GM12874 (cell line): ENCODE results near the gene PROS1.
A peak's percentile ranks its signal among the peaks of the same experiment; 100 is the strongest.

Source experiments
- TF ChIP-seq, protein P1 (sequence below): IDR thresholded peaks from 2 replicates; pipeline ENCODE4 v1.5.1; 2011; ENCODE audit warnings: low read depth, mild to moderate bottlenecking, control low read depth, low read length, moderate library complexity; ENCODE audit not compliant: insufficient read depth

The PROS1 gene

DNA sequence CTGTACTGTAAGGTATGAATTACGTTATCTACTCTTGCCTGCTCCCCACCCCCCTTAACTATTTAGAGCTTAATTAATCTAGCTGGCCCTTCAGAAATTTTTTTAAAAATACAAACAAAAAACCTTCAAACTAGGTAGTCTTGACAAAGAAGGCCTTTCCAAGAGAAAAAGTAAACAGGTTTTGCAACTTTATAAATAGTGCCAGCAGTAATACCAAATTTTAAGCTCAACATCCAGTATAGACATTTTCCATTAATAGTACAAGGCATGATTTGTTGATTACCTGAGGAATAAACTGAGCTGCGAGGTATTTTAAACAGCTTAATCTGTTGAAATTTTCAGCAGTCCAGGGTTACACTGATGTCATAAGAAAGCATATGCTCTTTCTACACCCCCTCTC is 34.6 kb upstream of the PROS1 start:
- TF ChIP-seq, protein P1, sequence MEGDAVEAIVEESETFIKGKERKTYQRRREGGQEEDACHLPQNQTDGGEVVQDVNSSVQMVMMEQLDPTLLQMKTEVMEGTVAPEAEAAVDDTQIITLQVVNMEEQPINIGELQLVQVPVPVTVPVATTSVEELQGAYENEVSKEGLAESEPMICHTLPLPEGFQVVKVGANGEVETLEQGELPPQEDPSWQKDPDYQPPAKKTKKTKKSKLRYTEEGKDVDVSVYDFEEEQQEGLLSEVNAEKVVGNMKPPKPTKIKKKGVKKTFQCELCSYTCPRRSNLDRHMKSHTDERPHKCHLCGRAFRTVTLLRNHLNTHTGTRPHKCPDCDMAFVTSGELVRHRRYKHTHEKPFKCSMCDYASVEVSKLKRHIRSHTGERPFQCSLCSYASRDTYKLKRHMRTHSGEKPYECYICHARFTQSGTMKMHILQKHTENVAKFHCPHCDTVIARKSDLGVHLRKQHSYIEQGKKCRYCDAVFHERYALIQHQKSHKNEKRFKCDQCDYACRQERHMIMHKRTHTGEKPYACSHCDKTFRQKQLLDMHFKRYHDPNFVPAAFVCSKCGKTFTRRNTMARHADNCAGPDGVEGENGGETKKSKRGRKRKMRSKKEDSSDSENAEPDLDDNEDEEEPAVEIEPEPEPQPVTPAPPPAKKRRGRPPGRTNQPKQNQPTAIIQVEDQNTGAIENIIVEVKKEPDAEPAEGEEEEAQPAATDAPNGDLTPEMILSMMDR: no peak

DNA sequence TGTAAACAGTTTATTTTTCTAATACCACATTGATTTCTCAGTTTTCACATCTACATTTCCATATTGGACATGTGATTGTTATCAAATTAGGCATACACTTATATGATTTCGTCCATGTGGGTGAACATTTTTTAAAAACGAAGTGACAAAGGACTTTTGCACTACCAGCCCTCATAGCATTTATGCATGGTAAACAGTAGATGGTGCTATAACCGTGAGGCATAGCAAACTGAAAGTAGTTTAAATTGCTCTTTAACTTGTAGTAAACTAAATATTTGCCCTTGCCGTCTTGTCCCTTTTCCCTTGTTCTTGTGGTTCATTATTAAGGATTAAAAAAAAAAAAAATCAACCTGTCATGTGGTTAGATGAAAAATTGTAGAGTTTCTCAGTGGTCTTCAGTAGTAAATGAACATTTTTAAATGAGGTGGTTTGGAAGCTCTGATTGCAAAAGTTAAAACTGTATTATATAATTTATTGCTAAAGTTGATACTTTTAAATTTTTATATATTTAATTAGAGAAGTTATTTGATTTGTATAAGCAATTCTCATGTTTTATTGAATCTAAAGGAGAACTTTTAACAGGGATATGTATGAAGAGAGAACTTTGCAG is 30.7 kb upstream of the PROS1 start:
- TF ChIP-seq, protein P1: peak; percentile 59

DNA sequence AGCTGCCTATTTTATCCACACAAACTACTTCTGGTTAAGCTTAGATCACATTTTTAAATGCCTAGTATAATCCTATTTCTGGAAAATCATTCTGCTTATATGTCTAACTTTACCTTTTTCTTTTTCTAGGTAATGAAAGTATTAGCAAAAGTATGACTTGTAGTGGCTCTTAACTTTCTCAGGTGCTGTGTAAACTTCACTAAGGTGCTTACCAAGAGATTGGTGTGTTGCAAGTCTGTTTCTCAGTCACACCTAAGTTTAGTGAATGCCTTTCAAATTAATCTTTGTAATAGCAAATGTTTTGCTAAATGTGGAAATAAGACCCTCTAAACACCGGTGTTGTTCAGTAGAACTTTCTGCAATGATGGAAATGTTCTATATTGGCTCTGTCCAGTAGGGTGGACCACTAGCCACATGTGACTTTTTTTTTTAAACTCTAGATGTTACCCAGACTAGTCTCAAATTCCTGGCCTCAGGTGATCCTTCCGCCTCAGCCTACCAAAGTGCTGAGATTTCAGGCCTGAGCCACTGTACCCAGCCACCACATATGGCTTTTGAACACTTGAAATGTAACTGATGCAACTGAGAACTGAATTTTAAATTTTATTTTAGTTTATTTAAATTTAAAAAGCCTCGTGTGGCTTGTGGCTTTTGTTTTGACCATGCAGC is 28.3 kb upstream of the PROS1 start:
- TF ChIP-seq, protein P1: no peak

DNA sequence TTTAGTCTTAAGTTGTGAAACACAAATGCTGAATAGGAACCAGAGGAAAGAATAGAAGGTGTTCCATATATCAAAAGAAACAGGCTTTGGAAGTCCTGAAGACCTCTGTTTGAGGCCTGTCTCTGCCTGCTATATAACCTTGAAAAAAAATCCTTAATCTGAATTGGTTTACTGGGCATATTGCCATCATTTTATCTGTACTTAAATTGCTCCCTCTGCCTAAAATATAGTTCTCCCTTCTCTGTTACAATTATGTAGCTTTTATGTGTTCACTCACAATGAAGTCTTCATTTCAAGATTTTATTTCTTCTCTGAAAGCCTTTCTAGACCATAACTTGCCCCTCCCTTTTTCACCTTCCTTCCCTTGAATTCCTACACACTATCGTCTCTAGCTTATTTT is 27.5 kb upstream of the PROS1 start:
- TF ChIP-seq, protein P1: no peak

DNA sequence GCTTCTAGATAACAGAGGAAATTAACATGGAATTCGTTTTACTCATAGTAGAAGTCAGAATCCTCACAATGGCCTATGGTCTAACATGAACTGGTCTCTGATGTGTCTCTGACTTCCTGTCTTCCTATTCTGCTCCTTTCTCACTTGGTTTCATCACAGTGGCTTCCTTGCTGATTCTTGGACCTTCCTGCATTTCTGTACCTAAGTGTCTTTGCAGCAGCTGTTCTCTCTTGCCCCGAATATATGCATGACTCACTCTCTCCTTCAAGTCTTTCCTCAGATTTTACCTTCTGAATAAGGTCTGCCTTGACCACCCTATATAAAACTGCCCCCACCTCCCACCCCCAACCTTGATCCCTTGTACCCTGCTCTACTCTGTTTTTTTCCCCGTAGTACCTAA is 20.4 kb upstream of the PROS1 start:
- TF ChIP-seq, protein P1: no peak

DNA sequence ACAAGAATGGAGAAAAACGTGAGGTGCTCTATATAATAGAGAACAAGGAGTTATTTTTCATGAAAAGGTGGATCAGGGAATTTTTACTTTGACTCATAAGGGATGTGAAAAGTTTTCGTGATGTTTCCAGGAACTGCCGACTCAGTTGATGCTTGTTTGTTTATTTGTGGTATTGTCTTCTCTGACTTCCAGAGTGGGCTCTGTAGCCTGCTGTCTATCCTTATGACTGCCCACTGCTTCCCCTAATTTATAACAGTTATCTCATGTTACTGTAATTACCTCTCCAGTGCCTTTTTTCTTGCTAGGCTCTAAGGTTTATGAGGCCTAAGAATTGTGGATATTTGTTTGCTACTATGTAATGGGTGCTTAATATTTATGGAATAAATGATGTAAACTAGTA is 18.5 kb upstream of the PROS1 start:
- TF ChIP-seq, protein P1: no peak

DNA sequence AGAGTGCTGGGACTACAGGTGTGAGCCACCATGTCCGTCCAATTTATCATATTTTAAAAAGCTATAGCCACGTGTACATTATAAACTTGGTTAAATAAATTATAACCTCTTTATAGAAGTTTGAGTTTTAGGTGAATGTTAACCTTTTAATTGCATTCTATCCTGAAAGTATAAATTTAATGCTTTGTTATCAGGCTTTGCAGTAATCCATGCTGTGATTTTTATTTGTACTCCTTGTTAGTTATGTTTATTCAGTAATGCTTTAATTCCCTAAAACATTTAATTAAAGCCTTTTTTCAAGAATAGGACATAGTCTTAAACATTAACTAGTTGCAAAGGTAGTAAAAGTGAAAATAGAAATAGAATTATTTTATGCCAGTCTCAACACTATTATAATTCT is 17.9 kb upstream of the PROS1 start:
- TF ChIP-seq, protein P1: no peak

DNA sequence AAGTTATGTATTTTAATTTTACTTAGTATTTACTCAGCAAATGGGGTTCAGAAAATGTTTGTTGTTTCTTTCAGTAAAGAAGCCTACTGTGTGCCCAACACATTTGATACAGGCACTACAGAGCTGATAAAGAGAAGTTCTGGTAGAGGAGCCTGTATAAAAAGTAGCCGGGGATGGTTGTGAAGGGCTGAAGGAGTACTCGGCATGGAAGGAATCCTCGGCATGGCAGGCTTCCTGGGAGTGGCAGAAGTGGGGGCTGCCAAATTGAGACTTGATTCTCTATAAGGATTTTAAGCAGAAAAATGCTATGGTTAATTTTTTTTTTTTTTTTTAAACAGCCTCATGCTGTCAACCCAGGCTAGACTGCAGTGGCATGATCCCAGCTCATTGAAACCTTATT is 15.5 kb upstream of the PROS1 start:
- TF ChIP-seq, protein P1: no peak
